HG03175 (cell line): Measurements from ENCODE around the gene LTB.

ENCODE experiments used
- ATAC-seq: cut with Tn5 transposase; IDR thresholded peaks from one replicate; pipeline ENCODE4 v1.9.1; 2021; ENCODE audit warnings: mild to moderate bottlenecking, moderate library complexity; ENCODE audit not compliant: unreplicated experiment

LTB gene

GRCh38 chr6:31531771-31532643 is 50.2 kb downstream of the LTB start:
- no peak for ATAC-seq

GRCh38 chr6:31531162-31531561 is 51.1 kb downstream of the LTB start:
- ATAC-seq = no peak

GRCh38 chr6:31530659-31531058 is 51.6 kb downstream of the LTB start:
- no peak for ATAC-seq
